IMR-90 (cell line): ENCODE results near the gene IGBP1.

Experiments used
- BHLHE40 ChIP-seq: fragments of 150-350 bp; IDR thresholded peaks from 2 replicates; pipeline ENCODE4 v1.6.1; 2016; ENCODE audit warnings: mild to moderate bottlenecking, low read depth, low read length
- CEBPB ChIP-seq: IDR thresholded peaks from 2 replicates; pipeline ENCODE4 v1.6.1; 2012; ENCODE audit warnings: low read depth, low read length, improper control_type of control experiment
- CHD1 ChIP-seq: IDR thresholded peaks from 2 replicates; pipeline ENCODE4 v1.6.1; 2012; ENCODE audit warnings: low read depth, low read length, improper control_type of control experiment
- CTCF ChIP-seq: conservative IDR thresholded peaks from 2 replicates; pipeline ENCODE4 v1.5.1; 2012; ENCODE audit warnings: mild to moderate bottlenecking, low read depth, low read length, improper control_type of control experiment
- FOS ChIP-seq: fragments of 150-350 bp; IDR thresholded peaks from 2 replicates; pipeline ENCODE4 v1.6.1; 2016; ENCODE audit warnings: low read depth, low read length
- MXI1 ChIP-seq: IDR thresholded peaks from 2 replicates; pipeline ENCODE4 v1.6.1; 2012; ENCODE audit warnings: low read depth, mild to moderate bottlenecking, low read length, moderate library complexity, borderline replicate concordance
- NFE2L2 ChIP-seq: fragments of 150-350 bp; IDR thresholded peaks from 2 replicates; pipeline ENCODE4 v1.6.1; 2016; ENCODE audit warnings: low read depth, mild to moderate bottlenecking, low read length
- POLR2A ChIP-seq: IDR thresholded peaks from 2 replicates; pipeline ENCODE4 v1.6.1; 2012; ENCODE audit warnings: mild to moderate bottlenecking, low read depth, low read length
- RAD21 ChIP-seq: IDR thresholded peaks from 2 replicates; pipeline ENCODE4 v1.6.1; 2012; ENCODE audit warnings: low read length, improper control_type of control experiment
- RCOR1 ChIP-seq: IDR thresholded peaks from 2 replicates; pipeline ENCODE4 v1.6.1; 2012; ENCODE audit warnings: mild to moderate bottlenecking, low read length, improper control_type of control experiment; ENCODE audit not compliant: insufficient replicate concordance
- RFX5 ChIP-seq: IDR thresholded peaks from 2 replicates; pipeline ENCODE4 v1.8.0; 2012; ENCODE audit warnings: low read depth, mild to moderate bottlenecking, low read length, moderate library complexity
- SMC3 ChIP-seq: fragments of 150-350 bp; IDR thresholded peaks from 2 replicates; pipeline ENCODE4 v1.6.1; 2016; ENCODE audit warnings: low read depth, mild to moderate bottlenecking, antibody characterized with exemption, low read length, moderate library complexity
- USF2 ChIP-seq: fragments of 150-350 bp; IDR thresholded peaks from 2 replicates; pipeline ENCODE4 v1.6.1; 2017; ENCODE audit warnings: mild to moderate bottlenecking, antibody characterized with exemption, low read length, low read depth

DNA sequence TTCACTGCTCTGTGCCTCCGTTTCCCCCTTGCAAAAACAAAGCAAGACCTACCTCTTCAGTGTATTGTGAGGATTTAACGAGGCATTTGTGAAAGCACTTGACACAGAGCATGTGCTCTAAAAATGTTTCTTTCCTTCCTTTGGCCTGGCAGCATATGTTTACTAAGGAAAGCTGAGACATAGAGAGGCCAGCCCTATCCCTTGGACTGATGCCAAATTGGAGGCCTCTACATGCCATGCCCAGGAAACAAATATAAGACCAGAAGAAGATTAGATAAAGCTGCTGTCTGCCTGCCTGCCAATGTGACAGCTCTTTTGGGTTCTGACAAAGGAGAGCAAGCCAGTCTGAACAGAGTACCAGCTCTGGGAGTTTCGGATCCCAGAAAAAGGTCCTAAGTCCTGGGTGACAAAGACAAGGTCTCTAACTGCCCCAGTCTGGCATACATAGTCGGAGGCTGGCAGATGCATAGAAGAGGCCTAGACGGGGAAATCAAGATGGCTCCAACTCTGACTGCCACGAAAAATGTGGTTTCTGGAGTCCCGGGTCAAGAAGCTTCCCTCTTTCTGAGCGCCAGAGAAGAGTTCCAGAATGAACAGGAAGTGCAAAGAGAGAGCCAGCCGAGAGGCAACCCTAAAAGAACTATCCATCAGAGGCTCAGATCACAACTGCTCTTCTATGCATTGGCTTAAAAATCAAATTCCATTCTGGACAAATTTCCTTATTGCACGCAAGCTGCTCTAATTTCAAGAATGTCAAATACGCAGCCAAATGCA lies 45.2 kb upstream of the IGBP1 start:
- TF ChIP-seq POLR2A (no peak), CTCF (no peak), USF2 (no peak), RFX5 (no peak), CEBPB (no peak), SMC3 (no peak), RAD21 (no peak), BHLHE40 (no peak), FOS (no peak), NFE2L2 (no peak), MXI1 (no peak), CHD1 (no peak), RCOR1 (no peak)
